ENCODE results near the gene MAP4K5.
"Not testable (repeated sequence)": the region's sequence is repeated elsewhere in the genome, so short reads cannot be mapped to it uniquely, and the experiment has no call there.

Gene MAP4K5

DNA sequence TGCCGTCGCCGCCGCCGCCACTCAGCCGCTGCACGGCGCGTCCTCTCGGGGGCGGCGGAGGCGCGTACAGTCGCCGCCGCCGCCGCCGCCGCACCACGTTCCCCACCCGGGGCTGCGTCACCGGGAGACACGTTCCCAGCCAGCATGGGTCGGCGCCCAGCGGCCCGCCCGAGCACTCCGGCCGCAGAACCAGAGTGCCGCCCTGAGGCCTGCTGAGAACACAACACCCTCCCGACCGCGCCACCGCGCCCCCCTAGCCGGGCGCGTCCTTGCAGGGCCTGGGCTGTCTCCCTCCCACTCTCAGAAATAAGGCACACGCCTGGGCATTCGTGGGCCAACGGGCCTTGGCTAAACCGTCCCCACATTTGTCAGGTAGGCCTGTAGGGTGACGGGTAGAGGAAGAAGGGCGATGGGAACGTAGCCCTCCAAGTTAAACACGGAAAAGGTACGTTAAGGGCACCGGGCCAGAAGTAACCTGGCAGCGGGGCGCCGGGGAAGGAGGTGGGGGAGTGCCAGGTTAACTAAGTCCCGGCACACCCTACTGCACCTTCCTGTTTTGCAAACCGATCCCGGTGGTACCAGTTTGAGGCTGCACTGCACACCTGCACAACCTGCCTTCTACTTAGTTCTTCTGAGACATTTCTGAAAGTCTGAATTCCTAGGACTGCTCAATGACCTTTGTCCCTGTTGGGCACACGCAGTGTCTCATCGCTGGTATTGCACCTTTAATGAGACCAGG lies at the start of gene MAP4K5:
Gene MAP4K5 (minus strand): TSS at position 68 of the 739 bp plus-strand sequence. CDS start 520 bp downstream, outside the sequence.
- DNase-seq, result peak; percentile 90

DNA sequence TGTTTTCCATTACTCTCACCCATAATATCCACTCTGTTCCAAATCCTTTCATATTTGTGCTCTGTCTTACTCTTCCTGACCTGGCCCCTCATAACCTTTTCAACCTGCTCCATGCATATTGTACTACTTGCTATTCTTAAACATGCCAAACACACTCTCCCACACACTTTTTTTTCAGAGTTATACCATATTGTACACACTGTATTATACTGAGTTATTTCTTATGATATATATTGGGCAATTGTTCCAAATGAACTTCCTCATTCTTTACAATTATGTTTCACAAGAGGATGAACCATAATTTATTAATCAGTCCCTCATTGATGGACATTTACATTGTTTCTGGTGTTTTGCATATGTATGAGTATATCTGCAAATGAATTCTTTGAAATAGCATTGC lies 46.1 kb upstream of the MAP4K5 start:
- no peak for DNase-seq

- DNase-seq, result no peak
Measured at GRCh38 chr14:50577982-50578381, 45.6 kb upstream of the MAP4K5 start.

- DNase-seq, result no peak
Measured at GRCh38 chr14:50575769-50576168, 43.4 kb upstream of the MAP4K5 start.

DNA sequence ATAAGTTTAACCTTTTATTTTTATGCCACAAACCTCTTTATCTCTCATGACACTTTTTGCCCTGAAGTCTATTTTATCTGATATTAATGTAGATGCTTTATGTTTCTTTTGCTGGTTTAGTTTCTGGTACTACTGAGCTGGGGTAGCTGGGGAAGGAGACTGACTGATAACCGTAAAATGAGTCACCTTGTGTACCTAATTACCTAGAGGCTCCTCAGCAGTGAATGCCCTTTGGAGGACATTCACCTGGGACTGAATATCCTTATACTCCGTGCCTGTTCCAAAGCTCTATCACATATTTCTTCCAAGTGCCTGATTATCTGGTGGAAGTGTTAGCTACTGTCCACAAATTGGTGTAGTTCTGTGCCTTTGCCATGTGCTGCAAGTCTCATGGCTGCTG lies 41.5 kb upstream of the MAP4K5 start:
- DNase-seq, result no peak

DNA sequence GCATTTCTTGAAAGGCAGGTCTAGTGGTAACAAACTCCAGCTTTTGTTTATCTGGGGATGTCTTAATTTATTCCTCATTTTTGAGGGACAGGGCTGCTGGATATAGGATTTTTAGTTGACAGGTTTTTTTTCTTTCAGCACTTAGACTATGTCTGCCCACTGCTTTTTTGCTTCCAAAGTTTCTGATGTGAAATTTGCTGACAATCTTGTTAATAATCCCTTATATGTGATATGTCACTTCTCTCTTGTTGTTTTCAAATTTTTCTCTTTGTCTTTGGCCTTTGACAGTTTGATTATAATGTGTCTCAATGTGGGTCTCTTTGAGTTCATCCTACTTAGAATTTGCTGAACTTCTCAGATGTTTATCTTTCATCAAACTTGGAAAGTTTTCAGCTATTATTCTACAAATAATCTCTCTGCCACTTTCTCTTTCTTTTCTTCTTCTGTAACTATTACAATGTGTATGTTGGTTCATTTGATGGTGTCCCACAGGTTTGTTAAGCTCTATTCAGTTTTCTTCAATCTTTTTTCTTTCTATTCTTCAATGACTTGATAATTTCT lies 37.4 kb upstream of the MAP4K5 start:
- no peak for DNase-seq

- DNase-seq, result no peak
Measured at GRCh38 chr14:50562841-50563240, 30.5 kb upstream of the MAP4K5 start.

- peak; percentile 25 for DNase-seq
Measured at GRCh38 chr14:50560931-50561285, 28.5 kb upstream of the MAP4K5 start.

GRCh38 chr14:50559990-50560930 lies 27.9 kb upstream of the MAP4K5 start, which contains the start of gene ATL1:
Gene ATL1, plus strand, starts transcription at chr14:50560145. Its CDS starts 121 bp downstream, at chr14:50560266.
- peak; percentile 31 for DNase-seq

GRCh38 chr14:50552796-50553195 lies 20.4 kb upstream of the MAP4K5 start:
- not testable (repeated sequence) for DNase-seq

DNA sequence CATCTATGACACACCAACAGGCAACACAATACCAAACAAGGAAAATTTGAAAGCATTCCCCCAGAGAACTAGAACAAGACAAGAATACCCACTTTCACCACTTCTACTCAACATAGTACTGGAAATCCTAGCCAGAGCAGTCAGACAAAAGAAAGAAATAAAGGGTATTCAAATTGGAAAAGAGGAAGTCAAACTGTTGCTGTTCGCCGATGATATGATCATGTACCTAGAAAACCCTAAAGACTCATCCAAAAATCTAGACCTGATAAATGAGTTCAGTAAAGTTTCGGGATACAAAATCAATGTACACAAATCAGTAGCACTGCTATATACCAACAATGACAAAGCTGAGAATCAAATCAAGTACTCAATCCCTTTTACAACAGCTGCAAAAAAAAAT lies 19.5 kb upstream of the MAP4K5 start:
- no peak for DNase-seq

GRCh38 chr14:50550294-50550693 lies 17.9 kb upstream of the MAP4K5 start:
- DNase-seq, result no peak

- DNase-seq, result no peak
Measured at GRCh38 chr14:50545618-50546017, 13.2 kb upstream of the MAP4K5 start.

DNA sequence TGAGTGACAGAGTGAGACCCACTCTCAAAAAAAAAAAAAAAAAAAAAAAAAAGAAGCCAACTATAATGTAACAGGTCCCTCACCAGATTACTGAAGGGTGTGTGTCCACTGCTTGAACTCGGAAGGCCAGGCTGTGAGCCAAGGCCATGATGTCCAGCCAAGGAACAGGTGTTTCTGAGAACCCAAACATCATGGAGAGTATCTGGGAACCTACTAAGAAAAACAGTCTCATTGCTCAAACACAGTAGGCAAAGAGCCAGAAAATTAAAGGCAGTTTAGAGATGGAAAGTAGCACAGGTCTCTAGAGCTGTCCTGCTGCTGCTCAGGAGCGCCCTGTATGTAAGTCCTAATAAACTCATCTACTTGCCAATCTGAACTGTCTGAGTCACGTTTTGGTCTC lies 12.5 kb upstream of the MAP4K5 start:
- DNase-seq, result no peak

DNA sequence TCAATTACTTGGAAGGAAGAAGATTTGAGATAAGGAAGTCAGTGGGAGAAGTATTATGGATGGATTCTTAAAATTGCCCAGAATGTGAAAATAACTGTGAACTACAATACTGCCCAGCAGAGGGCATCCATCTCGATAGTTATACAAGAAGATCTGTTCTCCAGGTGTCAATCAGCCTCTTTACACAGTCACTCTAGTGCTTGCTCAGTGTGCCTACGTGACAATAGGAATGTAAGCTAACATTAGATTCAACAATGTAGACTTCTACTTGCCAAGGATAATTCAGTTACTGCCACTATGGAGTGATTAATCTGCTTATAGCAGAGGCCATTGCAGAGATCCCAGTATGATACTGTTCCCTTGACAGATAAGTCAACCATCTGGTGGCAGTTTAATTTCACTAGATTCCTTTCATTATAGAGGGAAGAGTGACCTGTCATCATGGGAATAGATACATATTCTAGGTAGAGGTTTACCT lies 10.6 kb upstream of the MAP4K5 start:
- no peak for DNase-seq

GRCh38 chr14:50541159-50541567 lies 8.8 kb upstream of the MAP4K5 start:
- no peak for DNase-seq

DNA sequence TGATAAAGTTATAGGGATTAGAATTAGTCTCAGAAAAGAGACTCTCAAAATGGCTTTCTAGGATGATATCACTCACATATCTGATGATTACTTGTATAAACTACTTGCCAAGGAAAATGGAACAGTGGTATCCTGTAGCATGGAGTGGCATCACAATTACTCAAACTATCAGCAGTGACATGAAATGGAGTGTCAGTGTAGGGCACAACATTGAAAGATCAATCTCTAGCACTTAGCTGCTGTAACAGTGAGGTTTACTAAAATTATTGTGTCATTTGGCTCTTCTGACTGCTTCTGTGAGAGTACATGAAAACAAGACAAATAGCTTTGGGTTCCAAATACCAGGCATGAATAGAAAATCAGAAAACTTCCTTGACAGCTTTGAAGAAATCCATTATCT lies 6.7 kb upstream of the MAP4K5 start:
- DNase-seq, result no peak

- DNase-seq, result not testable (repeated sequence)
Measured at GRCh38 chr14:50538034-50538433, 5.7 kb upstream of the MAP4K5 start.

- DNase-seq, result no peak
Measured at GRCh38 chr14:50534997-50535396, 2.6 kb upstream of the MAP4K5 start.

DNA sequence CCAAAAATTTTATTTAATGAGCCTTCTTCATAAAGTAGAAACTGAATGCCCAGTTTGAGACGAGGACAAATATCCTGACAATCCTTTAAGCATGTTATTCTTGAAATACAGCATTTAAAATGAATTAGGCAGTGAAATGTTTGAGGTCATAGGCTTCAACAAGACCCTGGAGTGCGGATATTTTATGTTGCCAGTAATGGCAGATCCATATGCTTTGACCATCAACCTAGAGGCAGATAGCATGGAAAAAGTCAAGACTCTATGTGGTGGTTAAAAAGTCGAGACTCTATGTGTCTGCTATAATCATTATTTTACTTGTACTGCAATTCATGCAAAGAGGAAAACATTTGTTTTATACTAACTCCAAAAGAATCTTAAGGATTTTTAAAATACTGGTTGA lies 2.0 kb upstream of the MAP4K5 start:
- DNase-seq, result no peak

- DNase-seq, result no peak
Measured at GRCh38 chr14:50533806-50534205, 1.4 kb upstream of the MAP4K5 start.

GRCh38 chr14:50533241-50533705 lies 904 bp upstream of the MAP4K5 start:
- no peak for DNase-seq

Data from CD4-positive, alpha-beta T cell treated with Interleukin-15 for 1 hour (primary cell).